ENCODE results near the gene SULF2. TPM values are rescaled to one million over a fixed set of nuclear protein-coding genes. Genes with fewer than 3 reads are reported as not detected.

Gene SULF2
- total and polyA plus RNA-seq, 2 of the 4 experiments (the other 2 are of a cell fraction) = 0.54 to 0.77 TPM

DNA sequence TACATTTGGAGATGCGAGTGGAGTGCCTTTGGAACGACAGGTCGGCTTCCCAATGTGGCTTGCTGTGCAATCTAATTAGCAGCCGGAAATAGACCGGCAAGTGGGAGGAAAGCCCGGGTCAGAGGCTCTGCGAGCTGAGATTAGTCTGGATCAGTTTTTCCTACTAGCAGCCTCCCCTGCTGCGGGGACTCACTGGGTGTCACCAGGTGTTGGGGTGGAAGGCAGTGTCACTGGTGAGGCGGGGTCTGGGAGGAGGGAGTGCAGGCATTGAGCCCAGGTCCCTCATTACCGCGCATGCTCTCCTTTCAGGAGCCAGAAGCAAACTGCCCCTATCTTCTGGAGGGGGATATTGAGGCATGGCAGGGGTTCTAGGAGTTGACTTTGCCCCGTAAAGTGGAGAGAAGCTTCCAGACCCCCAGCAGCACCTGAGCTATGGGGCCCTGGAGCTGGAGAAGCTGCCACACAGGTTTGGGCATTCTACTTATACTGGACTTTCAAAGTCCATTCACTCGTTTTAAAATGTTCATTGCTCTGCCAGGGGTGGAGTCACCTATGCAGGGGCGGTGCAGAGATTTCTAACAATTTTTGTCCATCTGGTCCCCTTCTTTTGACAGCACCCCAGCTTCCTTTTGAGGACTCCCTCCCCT is 11.0 kb downstream of the SULF2 start:
- Histone ChIP-seq H3K4me3 (ENCODE audit: insufficient read depth, low read depth, low read length) (no peak overlapping the region), H2BK5ac (ENCODE audit: low read depth, low read length, poor library complexity, severe bottlenecking) (no peak overlapping the region), H3K18ac (ENCODE audit: low read depth, low read length) (no peak overlapping the region), H3K27me3 (ENCODE audit: control insufficient read depth, insufficient read depth, low read length) (peaks cover 2% of the 10 kb centered on the region; the same call in 1 of the 2 replicates), H4K5ac (ENCODE audit: low read depth, low read length) (no peak overlapping the region), H2AK9ac (replicated peaks; ENCODE audit: low read depth, low read length, poor library complexity) (no peak overlapping the region), H2BK20ac (ENCODE audit: low read depth, low read length) (no peak overlapping the region), H3K4me2 (ENCODE audit: low read depth, low read length) (no peak overlapping the region), H3K36me3 (ENCODE audit: control insufficient read depth, insufficient read depth, low read length) (no peaks in the 10 kb centered on the region), H3K9me3 (ENCODE audit: control insufficient read depth, insufficient read depth, low read length) (peaks cover 15% of the 10 kb centered on the region; the same call in 1 of the 2 replicates), H3K9ac (ENCODE audit: low read depth, low read length) (no peak overlapping the region), H2BK120ac (ENCODE audit: low read depth, low read length) (no peak overlapping the region), H3K4me1 (ENCODE audit: control insufficient read depth, insufficient read depth, low read length) (no peaks in the 10 kb centered on the region), H3K23ac (ENCODE audit: low read depth, low read length) (no peak overlapping the region), H4K20me1 (ENCODE audit: insufficient read depth, low read length) (no peaks in the 10 kb centered on the region), H3K27ac (ENCODE audit: insufficient read depth, low read length) (no peak overlapping the region), H4K8ac (ENCODE audit: low read depth in 2 of 2, low read length in 2 of 2) (no peak overlapping the region), H3K4ac (ENCODE audit: low read depth, low read length) (no peak overlapping the region), H2AFZ (replicated peaks; ENCODE audit: low read length, poor library complexity) (no peak overlapping the region), H3K14ac (replicated peaks; ENCODE audit: low read depth, low read length) (no peak overlapping the region), H2BK15ac (ENCODE audit: low read depth, low read length) (no peak overlapping the region), H3K56ac (ENCODE audit: extremely low read depth, insufficient read depth, low read length) (no peak overlapping the region), H3K79me1 (ENCODE audit: low read depth in 1 of 2, low read length in 2 of 2) (no peaks in the 10 kb centered on the region), H3K9me1 (ENCODE audit: insufficient read depth, low read length) (no peaks in the 10 kb centered on the region), H4K91ac (ENCODE audit: insufficient read depth, low read depth, low read length) (no peak overlapping the region), H2AK5ac (ENCODE audit: low read depth, low read length) (no peak overlapping the region)
- CTCF ChIA-PET = no interaction called here
- in situ Hi-C loops (cut with MboI; ENCODE audit: low sequenced_read_pairs) = no loop called here
- DNase-seq = no peak
- BruUV-seq (replicated peaks) = no TSS peak
- POLR2A ChIA-PET (ENCODE audit: unreplicated experiment) = no interaction called here
- TF ChIP-seq SMC3 (IDR thresholded peaks at IDR 0.05; ENCODE audit: low read depth, low read length) (no peak), POLR2A (IDR thresholded peaks at IDR 0.05; ENCODE audit: low read depth, low read length) (no peak), RCOR1 (IDR thresholded peaks at IDR 0.05; ENCODE audit: insufficient replicate concordance, low read length) (no peak), RAD21 (IDR thresholded peaks at IDR 0.05; ENCODE audit: low read length) (no peak), MAFK (IDR thresholded peaks at IDR 0.05; ENCODE audit: low read depth, low read length) (no peak), CEBPB (IDR thresholded peaks at IDR 0.05; ENCODE audit: low read depth, low read length) (no peak), BHLHE40 (IDR thresholded peaks at IDR 0.05; ENCODE audit: low read depth, low read length) (no peak), MXI1 (IDR thresholded peaks at IDR 0.05; ENCODE audit: borderline replicate concordance, low read depth, low read length) (no peak), NFE2L2 (IDR thresholded peaks at IDR 0.05; ENCODE audit: low read depth, low read length) (no peak), RFX5 (IDR thresholded peaks at IDR 0.05; ENCODE audit: low read depth, low read length) (no peak), CHD1 (IDR thresholded peaks at IDR 0.05; ENCODE audit: low read depth, low read length) (no peak), FOS (IDR thresholded peaks at IDR 0.05; ENCODE audit: low read depth, low read length) (no peak), MAZ (IDR thresholded peaks at IDR 0.05; ENCODE audit: borderline replicate concordance, low read depth, low read length) (no peak)
- TF ChIP-seq, protein P1, sequence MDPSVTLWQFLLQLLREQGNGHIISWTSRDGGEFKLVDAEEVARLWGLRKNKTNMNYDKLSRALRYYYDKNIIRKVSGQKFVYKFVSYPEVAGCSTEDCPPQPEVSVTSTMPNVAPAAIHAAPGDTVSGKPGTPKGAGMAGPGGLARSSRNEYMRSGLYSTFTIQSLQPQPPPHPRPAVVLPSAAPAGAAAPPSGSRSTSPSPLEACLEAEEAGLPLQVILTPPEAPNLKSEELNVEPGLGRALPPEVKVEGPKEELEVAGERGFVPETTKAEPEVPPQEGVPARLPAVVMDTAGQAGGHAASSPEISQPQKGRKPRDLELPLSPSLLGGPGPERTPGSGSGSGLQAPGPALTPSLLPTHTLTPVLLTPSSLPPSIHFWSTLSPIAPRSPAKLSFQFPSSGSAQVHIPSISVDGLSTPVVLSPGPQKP (IDR thresholded peaks at IDR 0.05; ENCODE audit: borderline replicate concordance, low read depth, low read length) = no peak
- TF ChIP-seq, protein P2, sequence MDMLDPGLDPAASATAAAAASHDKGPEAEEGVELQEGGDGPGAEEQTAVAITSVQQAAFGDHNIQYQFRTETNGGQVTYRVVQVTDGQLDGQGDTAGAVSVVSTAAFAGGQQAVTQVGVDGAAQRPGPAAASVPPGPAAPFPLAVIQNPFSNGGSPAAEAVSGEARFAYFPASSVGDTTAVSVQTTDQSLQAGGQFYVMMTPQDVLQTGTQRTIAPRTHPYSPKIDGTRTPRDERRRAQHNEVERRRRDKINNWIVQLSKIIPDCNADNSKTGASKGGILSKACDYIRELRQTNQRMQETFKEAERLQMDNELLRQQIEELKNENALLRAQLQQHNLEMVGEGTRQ (IDR thresholded peaks at IDR 0.05; ENCODE audit: low read depth, low read length) = no peak
- TF ChIP-seq, protein P3, sequence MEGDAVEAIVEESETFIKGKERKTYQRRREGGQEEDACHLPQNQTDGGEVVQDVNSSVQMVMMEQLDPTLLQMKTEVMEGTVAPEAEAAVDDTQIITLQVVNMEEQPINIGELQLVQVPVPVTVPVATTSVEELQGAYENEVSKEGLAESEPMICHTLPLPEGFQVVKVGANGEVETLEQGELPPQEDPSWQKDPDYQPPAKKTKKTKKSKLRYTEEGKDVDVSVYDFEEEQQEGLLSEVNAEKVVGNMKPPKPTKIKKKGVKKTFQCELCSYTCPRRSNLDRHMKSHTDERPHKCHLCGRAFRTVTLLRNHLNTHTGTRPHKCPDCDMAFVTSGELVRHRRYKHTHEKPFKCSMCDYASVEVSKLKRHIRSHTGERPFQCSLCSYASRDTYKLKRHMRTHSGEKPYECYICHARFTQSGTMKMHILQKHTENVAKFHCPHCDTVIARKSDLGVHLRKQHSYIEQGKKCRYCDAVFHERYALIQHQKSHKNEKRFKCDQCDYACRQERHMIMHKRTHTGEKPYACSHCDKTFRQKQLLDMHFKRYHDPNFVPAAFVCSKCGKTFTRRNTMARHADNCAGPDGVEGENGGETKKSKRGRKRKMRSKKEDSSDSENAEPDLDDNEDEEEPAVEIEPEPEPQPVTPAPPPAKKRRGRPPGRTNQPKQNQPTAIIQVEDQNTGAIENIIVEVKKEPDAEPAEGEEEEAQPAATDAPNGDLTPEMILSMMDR (conservative IDR thresholded peaks at IDR 0.05; ENCODE audit: low read depth, low read length) = no peak
- no peak for ATAC-seq (ENCODE audit: low read depth)
- WGBS, 2 experiments (ENCODE audit: extremely low coverage in 2 of 2, insufficient read length in 1 of 2) = 55% methylated on average over 8 of the region's 14 CpGs; no CpG with 5 or more reads in 1 of the 2 experiments
- intact Hi-C loops (cut with micrococcal nuclease) = no loop called here
- dilution Hi-C loops (cut with HindIII; ENCODE audit: low sequenced_read_pairs, unreplicated experiment) = no loop called here

Measured in IMR-90 (cell line).